A673 (cell line): Measurements from ENCODE around the gene METTL8. TPM values are rescaled to one million over a fixed set of nuclear protein-coding genes. Genes with fewer than 3 reads are reported as not detected.

ENCODE experiments used
- BruUV-seq: library from RNA; stranded (reverse); fragments of 400-500 nt; replicated peaks from 2 replicates; lab custom pipeline; 2021; lab: Mats Ljungman, UMichigan
- CTCF ChIA-PET: fragments of 300-600 bp; sonication (Branson Sonifier 250); formaldehyde crosslinking; loops from one replicate; lab custom pipeline; 2022; ENCODE audit warnings: antibody characterized with exemption; lab: Charles Lee
- POLR2A ChIA-PET: fragments of 300-600 bp; sonication (Branson Sonifier 250); formaldehyde crosslinking; loops from one replicate; lab custom pipeline; 2022; ENCODE audit warnings: antibody characterized with exemption; ENCODE audit not compliant: low non-redundant PET; lab: Charles Lee
- DNase-seq: peaks from one replicate; pipeline ENCODE4 v3.0.0-alpha.2; 2015; ENCODE audit warnings: low spot score
- H3K27ac ChIP-seq: fragments of 200-600 bp; sonication (generic); 2 replicates; pipeline ENCODE4 v1.5.1; 2016; ENCODE audit warnings: mixed run types, low read depth, mild to moderate bottlenecking, mixed read lengths, antibody characterized with exemption, low read length; ENCODE audit not compliant: poor library complexity, severe bottlenecking
- H3K27me3 ChIP-seq: fragments of 200-600 bp; sonication (generic); replicated peaks from 2 replicates; pipeline ENCODE4 v1.6.1; 2017; ENCODE audit warnings: mixed run types, low read depth, mild to moderate bottlenecking, mixed read lengths, antibody characterized with exemption, low read length; ENCODE audit not compliant: insufficient read depth, poor library complexity
- H3K36me3 ChIP-seq: fragments of 200-600 bp; sonication (generic); 2 replicates; pipeline ENCODE4 v1.6.1; 2016; ENCODE audit warnings: mixed run types, mild to moderate bottlenecking, mixed read lengths, antibody characterized with exemption, low read length; ENCODE audit not compliant: insufficient read depth, poor library complexity, severe bottlenecking
- H3K4me1 ChIP-seq: fragments of 200-600 bp; sonication (generic); 2 replicates; pipeline ENCODE4 v1.6.1; 2017; ENCODE audit warnings: mixed run types, mild to moderate bottlenecking, mixed read lengths, antibody characterized with exemption, low read length; ENCODE audit not compliant: insufficient read depth, poor library complexity, severe bottlenecking
- H3K4me3 ChIP-seq: fragments of 200-600 bp; sonication (generic); 2 replicates; pipeline ENCODE4 v1.5.1; 2016; ENCODE audit warnings: low read depth, mixed run types, mild to moderate bottlenecking, mixed read lengths, low read length; ENCODE audit not compliant: poor library complexity, severe bottlenecking
- H3K9me3 ChIP-seq: fragments of 200-600 bp; sonication (generic); 2 replicates; pipeline ENCODE4 v1.6.1; 2016; ENCODE audit warnings: mixed run types, low read depth, mild to moderate bottlenecking, mixed read lengths, antibody characterized with exemption, low read length; ENCODE audit not compliant: poor library complexity, severe bottlenecking
- EZH2 ChIP-seq: fragments of 200-600 bp; sonication (generic); IDR thresholded peaks from 2 replicates; pipeline ENCODE4 v1.6.1; 2017; ENCODE audit warnings: borderline replicate concordance, low read depth, mild to moderate bottlenecking, mixed read lengths, antibody characterized with exemption, low read length; ENCODE audit not compliant: poor library complexity, severe bottlenecking
- intact Hi-C: fragments of 100-400 bp; cut with micrococcal nuclease; formaldehyde crosslinking; loops from one replicate; pipeline ENCODE4 v1.10.0; 2022; ENCODE audit not compliant: unreplicated experiment
- total RNA-seq: library from RNA; stranded (reverse); gene quantifications from 2 replicates; pipeline ENCODE4 v1.2.3, GENCODE V29; 2021
- TF ChIP-seq, protein P1 (sequence below): fragments of 300-800, 200-600 bp; sonication (generic); conservative IDR thresholded peaks from 2 replicates; pipeline ENCODE4 v1.5.1; 2017; ENCODE audit warnings: low read depth, mild to moderate bottlenecking, antibody characterized with exemption, low read length, moderate library complexity, mixed read lengths

METTL8 gene
- total RNA-seq, 1 experiment from 2014 or later, result 33.5 TPM

DNA sequence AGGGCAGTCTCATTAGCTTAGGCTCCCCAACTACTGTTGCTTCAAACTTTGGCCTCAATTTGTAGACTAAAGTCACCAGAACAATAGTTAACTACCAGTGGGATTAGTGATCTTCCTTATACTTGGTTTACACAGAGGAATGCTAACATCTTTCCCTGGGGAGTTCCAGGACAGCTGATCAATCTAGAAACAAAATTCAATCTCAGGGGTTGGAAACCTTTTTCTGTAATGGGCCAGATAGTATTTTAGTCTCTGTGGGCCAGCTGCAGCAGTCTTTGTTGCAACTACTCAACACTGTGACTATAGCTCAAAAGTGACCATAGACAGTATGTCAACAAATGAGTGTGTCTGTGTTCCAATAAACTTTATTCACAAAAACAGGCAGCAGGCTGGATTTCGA is 85.7 kb downstream of the METTL8 start:
- no peak overlapping the region for H3K4me3 ChIP-seq
- ChIA-PET POLR2A (no interaction called here), CTCF (no interaction called here)
- TF ChIP-seq, protein P1, sequence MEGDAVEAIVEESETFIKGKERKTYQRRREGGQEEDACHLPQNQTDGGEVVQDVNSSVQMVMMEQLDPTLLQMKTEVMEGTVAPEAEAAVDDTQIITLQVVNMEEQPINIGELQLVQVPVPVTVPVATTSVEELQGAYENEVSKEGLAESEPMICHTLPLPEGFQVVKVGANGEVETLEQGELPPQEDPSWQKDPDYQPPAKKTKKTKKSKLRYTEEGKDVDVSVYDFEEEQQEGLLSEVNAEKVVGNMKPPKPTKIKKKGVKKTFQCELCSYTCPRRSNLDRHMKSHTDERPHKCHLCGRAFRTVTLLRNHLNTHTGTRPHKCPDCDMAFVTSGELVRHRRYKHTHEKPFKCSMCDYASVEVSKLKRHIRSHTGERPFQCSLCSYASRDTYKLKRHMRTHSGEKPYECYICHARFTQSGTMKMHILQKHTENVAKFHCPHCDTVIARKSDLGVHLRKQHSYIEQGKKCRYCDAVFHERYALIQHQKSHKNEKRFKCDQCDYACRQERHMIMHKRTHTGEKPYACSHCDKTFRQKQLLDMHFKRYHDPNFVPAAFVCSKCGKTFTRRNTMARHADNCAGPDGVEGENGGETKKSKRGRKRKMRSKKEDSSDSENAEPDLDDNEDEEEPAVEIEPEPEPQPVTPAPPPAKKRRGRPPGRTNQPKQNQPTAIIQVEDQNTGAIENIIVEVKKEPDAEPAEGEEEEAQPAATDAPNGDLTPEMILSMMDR, result no peak
- TF ChIP-seq EZH2, result no peak
- H3K9me3 ChIP-seq, result no peaks in the 10 kb centered on the region
- peaks cover 5% of the 10 kb centered on the region for H3K4me1 ChIP-seq
- H3K36me3 ChIP-seq, result no peaks in the 10 kb centered on the region
- no peak for DNase-seq
- no peak overlapping the region for H3K27ac ChIP-seq
- H3K27me3 ChIP-seq, result no peaks in the 10 kb centered on the region
- intact Hi-C loops, result no loop called here
- BruUV-seq, result no TSS peak

DNA sequence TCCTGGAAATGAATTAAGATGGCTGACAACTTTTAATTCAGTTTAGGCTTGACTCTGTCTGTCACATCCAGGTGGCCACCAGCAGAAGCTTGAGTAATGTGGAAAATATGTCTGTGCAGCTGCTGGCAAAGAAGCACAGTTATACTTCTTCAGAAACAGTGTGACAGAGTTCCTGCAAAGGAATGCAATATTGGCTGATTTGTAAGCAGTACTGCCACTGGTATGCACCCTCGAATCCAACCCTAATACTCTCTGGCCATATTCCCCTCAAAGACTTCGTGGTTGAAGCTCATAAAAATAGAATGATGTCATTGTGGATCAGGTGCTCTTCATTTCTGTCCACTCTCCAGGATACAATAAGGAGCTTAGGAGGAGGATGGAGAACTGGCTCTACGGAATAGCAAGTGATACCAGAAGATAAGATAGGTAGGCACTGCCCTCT is 86.2 kb downstream of the METTL8 start:
- Histone ChIP-seq H3K4me1 (peaks cover 5% of the 10 kb centered on the region), H3K4me3 (no peak overlapping the region), H3K9me3 (no peaks in the 10 kb centered on the region), H3K27ac (no peak overlapping the region), H3K36me3 (no peaks in the 10 kb centered on the region), H3K27me3 (no peaks in the 10 kb centered on the region)
- intact Hi-C loops, result loop anchor here (1.0 kb wide), 1 partner anchor 14 kb away; no protein-coding TSS in a partner anchor
- ChIA-PET POLR2A (no interaction called here), CTCF (no interaction called here)
- TF ChIP-seq EZH2, result no peak
- TF ChIP-seq, protein P1, result no peak
- BruUV-seq, result no TSS peak
- DNase-seq, result peak; percentile 25

DNA sequence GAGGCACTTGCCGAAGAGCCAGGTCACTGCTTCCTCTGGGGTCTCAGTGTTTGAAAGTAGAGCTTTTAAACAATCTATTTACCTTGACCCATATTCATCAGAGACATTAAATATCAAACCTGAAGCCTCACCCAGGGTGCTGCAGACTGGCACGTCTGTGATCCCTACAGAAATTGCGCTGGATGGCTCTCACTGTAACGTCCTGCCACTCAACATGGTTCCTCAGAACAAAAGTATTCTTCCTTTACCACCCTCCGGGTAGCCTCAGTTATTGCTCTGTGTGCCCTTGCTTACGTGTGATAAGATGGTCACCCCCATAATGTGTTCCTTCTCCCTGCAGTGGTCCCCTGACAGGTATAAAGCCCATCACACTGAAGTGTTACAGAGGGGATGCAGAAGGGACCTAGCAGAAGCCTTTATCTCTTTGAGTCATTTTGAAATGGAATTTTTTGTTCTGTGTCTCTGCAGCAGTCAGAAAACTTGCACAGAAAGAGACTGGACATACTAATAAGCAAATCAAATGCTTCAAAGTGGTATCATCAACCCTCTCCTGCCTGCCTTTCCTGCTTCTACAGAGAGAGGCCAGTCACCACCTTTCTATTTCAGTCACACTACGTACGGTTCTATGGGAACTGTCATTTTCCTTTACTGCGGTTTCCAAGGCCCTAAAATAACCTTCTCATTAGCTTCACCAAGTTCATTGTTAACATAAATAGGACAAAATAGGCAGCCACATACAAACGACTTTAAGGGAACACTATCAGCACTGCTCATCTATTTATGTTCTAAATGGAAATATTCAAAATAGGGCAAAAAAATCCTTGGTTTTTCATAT is 86.8 kb downstream of the METTL8 start:
- H3K36me3 ChIP-seq, result no peaks in the 10 kb centered on the region
- no TSS peak for BruUV-seq
- H3K27ac ChIP-seq, result no peak overlapping the region
- ChIA-PET POLR2A (no interaction called here), CTCF (no interaction called here)
- H3K4me1 ChIP-seq, result peaks cover 5% of the 10 kb centered on the region
- H3K9me3 ChIP-seq, result no peaks in the 10 kb centered on the region
- TF ChIP-seq, protein P1, result no peak
- TF ChIP-seq EZH2, result no peak
- no peak for DNase-seq
- H3K27me3 ChIP-seq, result no peaks in the 10 kb centered on the region
- intact Hi-C loops, result loop anchor here (1.0 kb wide), 1 partner anchor 14 kb away; no protein-coding TSS in a partner anchor
- no peak overlapping the region for H3K4me3 ChIP-seq
